SK-N-SH (cell line): ENCODE data around the gene LRMDA. TPM values are rescaled to one million over a fixed set of nuclear protein-coding genes. Genes with fewer than 3 reads are reported as not detected.

Experiments used
- CTCF ChIA-PET: fragments of 300-600, 350-600 bp; formaldehyde crosslinking; extraction: SDS; loops from one replicate; lab custom pipeline; 2021; lab: Yijun Ruan, JAX
- POLR2A ChIA-PET: fragments of 350-600 bp; sonication (Branson Sonifier 250); formaldehyde crosslinking; extraction: SDS; loops from one replicate; lab custom pipeline; 2020; ENCODE audit warnings: antibody characterized with exemption, inconsistent platforms; lab: Yijun Ruan, JAX
- DNase-seq: peaks from one replicate; pipeline ENCODE4 v3.0.0; 2012
- H2AFZ ChIP-seq: fragments of 200-600 bp; sonication (generic); 2 replicates; pipeline ENCODE4 v1.8.1; 2016; ENCODE audit warnings: antibody characterized with exemption, mild to moderate bottlenecking, low read depth
- H3F3A ChIP-seq: fragments of 200-600 bp; sonication (generic); replicated peaks from 2 replicates; pipeline ENCODE3; 2016; ENCODE audit warnings: antibody characterized with exemption, mild to moderate bottlenecking; ENCODE audit not compliant: insufficient read depth
- H3K27ac ChIP-seq, 2 experiments: fragments of 200-500 bp in 1 of 2; fragments of 200-600 bp in 1 of 2; sonication (Bioruptor generic) in 1 of 2; sonication (generic), shearing (Covaris generic) in 1 of 2; 2 replicates each; pipeline versions ENCODE4 v1.5.1 to v1.6.1; 2014 to 2016; ENCODE audit warnings: low read depth in 2 of 2, inconsistent platforms in 1 of 2, low read length in 1 of 2, mild to moderate bottlenecking in 1 of 2, mixed read lengths in 1 of 2
- H3K27me3 ChIP-seq: fragments of 200-600 bp; sonication (generic), shearing (Covaris generic); 2 replicates; pipeline ENCODE4 v1.6.1; 2016; ENCODE audit warnings: mixed run types; ENCODE audit not compliant: insufficient read depth
- H3K36me3 ChIP-seq, 2 experiments: fragments of 200-500 bp in 1 of 2; fragments of 200-600 bp in 1 of 2; sonication (Bioruptor generic) in 1 of 2; sonication (generic) in 1 of 2; replicated peaks in 1 of 2; 2 replicates each; pipeline versions ENCODE3 to v1.5.1; 2014 to 2016; ENCODE audit warnings: low read length in 1 of 2, mild to moderate bottlenecking in 1 of 2; ENCODE audit not compliant: insufficient read depth in 2 of 2, control insufficient read depth in 1 of 2
- H3K4me1 ChIP-seq, 2 experiments: fragments of 200-500 bp in 1 of 2; fragments of 200-600 bp in 1 of 2; sonication (Bioruptor generic) in 1 of 2; sonication (generic), shearing (Covaris generic) in 1 of 2; 2 replicates each; pipeline versions ENCODE4 v1.5.1 to v1.6.1; 2014 to 2016; ENCODE audit warnings: low read depth in 1 of 2, low read length in 1 of 2, mixed run types in 1 of 2; ENCODE audit not compliant: insufficient read depth in 2 of 2, control insufficient read depth in 1 of 2
- H3K4me2 ChIP-seq: fragments of 200-600 bp; sonication (generic), shearing (Covaris generic); 2 replicates; pipeline ENCODE4 v1.6.1; 2017; ENCODE audit warnings: mixed run types
- H3K4me3 ChIP-seq, 2 experiments: fragments of 200-500 bp in 1 of 2; fragments of 200-600 bp in 1 of 2; sonication (Bioruptor generic) in 1 of 2; sonication (generic), shearing (Covaris generic) in 1 of 2; 2 replicates each; pipeline versions ENCODE4 v1.5.1 to v1.8.1; 2014 to 2016; ENCODE audit warnings: low read depth in 2 of 2, inconsistent platforms in 1 of 2, low read length in 1 of 2, mild to moderate bottlenecking in 1 of 2, mixed read lengths in 1 of 2, moderate library complexity in 1 of 2
- H3K79me2 ChIP-seq: fragments of 200-600 bp; sonication (generic); 2 replicates; pipeline ENCODE4 v1.8.1; 2017; ENCODE audit warnings: mild to moderate bottlenecking; ENCODE audit not compliant: insufficient read depth
- H3K9ac ChIP-seq: fragments of 200-600 bp; sonication (generic); 2 replicates; pipeline ENCODE4 v1.6.1; 2017; ENCODE audit warnings: mixed run types
- H3K9me2 ChIP-seq: fragments of 200-600 bp; sonication (generic); 2 replicates; pipeline ENCODE4 v1.6.1; 2017; ENCODE audit warnings: mixed run types
- H3K9me3 ChIP-seq: fragments of 200-600 bp; sonication (generic); 2 replicates; pipeline ENCODE4 v1.6.1; 2017; ENCODE audit warnings: mixed run types, mild to moderate bottlenecking, moderate library complexity
- H4K20me1 ChIP-seq: fragments of 200-600 bp; sonication (generic); 2 replicates; pipeline ENCODE4 v1.6.1; 2017; ENCODE audit warnings: mild to moderate bottlenecking, mixed run types; ENCODE audit not compliant: insufficient read depth
- CHD2 ChIP-seq: fragments of 150-350 bp; IDR thresholded peaks from 2 replicates; pipeline ENCODE4 v1.6.1; 2018; ENCODE audit warnings: low read length; ENCODE audit not compliant: partially characterized antibody
- CTCF ChIP-seq: fragments of 200-600 bp; sonication (generic); IDR thresholded peaks from 2 replicates; pipeline ENCODE4 v1.6.1; 2017; ENCODE audit warnings: antibody characterized with exemption, mild to moderate bottlenecking, moderate library complexity
- ELF1 ChIP-seq: IDR thresholded peaks from 2 replicates; pipeline ENCODE4 v1.4.0; 2012
- EP300 ChIP-seq, 2 experiments: IDR thresholded peaks; 2 replicates each; pipeline versions ENCODE4 v1.4.0 to v1.6.1; 2012; ENCODE audit warnings: borderline replicate concordance in 1 of 2, low read depth in 1 of 2, low read length in 1 of 2
- EZH2phosphoT487 ChIP-seq: fragments of 200-600 bp; sonication (generic); IDR thresholded peaks from 2 replicates; pipeline ENCODE4 v1.6.1; 2017; ENCODE audit warnings: low read depth, mixed run types, mild to moderate bottlenecking, antibody characterized with exemption, moderate library complexity, borderline replicate concordance
- FOSL2 ChIP-seq: IDR thresholded peaks from 2 replicates; pipeline ENCODE4 v1.4.0; 2012; ENCODE audit warnings: low read depth, mild to moderate bottlenecking, moderate library complexity, borderline replicate concordance
- FOXJ3 ChIP-seq: sonication (generic); formaldehyde crosslinking; IDR thresholded peaks from 2 replicates; pipeline ENCODE4 v1.5.1; 2020; ENCODE audit warnings: mild to moderate bottlenecking, missing genetic modification reagents
- GABPA ChIP-seq: IDR thresholded peaks from 2 replicates; pipeline ENCODE4 v1.4.0; 2012; ENCODE audit warnings: low read depth, mild to moderate bottlenecking
- GATA2 ChIP-seq: sonication (generic); formaldehyde crosslinking; IDR thresholded peaks from 2 replicates; pipeline ENCODE4 v1.5.0; 2020; ENCODE audit warnings: mild to moderate bottlenecking, missing genetic modification reagents
- IRF3 ChIP-seq: fragments of 150-350 bp; IDR thresholded peaks from 2 replicates; pipeline ENCODE4 v1.6.1; 2016; ENCODE audit warnings: mild to moderate bottlenecking, low read depth, low read length
- JUND ChIP-seq: IDR thresholded peaks from 2 replicates; pipeline ENCODE4 v1.4.0; 2012
- MAX ChIP-seq: IDR thresholded peaks from 2 replicates; pipeline ENCODE4 v1.4.0; 2012; ENCODE audit warnings: low read depth
- RAD21 ChIP-seq: IDR thresholded peaks from 2 replicates; pipeline ENCODE4 v1.6.1; 2012; ENCODE audit warnings: mild to moderate bottlenecking, low read length
- RCOR1 ChIP-seq: fragments of 150-350 bp; IDR thresholded peaks from 2 replicates; pipeline ENCODE4 v1.6.1; 2017; ENCODE audit warnings: antibody characterized with exemption, low read length
- RXRA ChIP-seq: IDR thresholded peaks from 2 replicates; pipeline ENCODE4 v1.4.0; 2012; ENCODE audit warnings: low read depth, mild to moderate bottlenecking, borderline replicate concordance
- SIN3A ChIP-seq: IDR thresholded peaks from 2 replicates; pipeline ENCODE4 v1.6.1; 2012; ENCODE audit warnings: low read depth, mild to moderate bottlenecking, low read length, moderate library complexity, borderline replicate concordance
- TAF1 ChIP-seq: IDR thresholded peaks from 2 replicates; pipeline ENCODE4 v1.6.1; 2012; ENCODE audit warnings: low read depth, mild to moderate bottlenecking, low read length, moderate library complexity, borderline replicate concordance
- TCF12 ChIP-seq: IDR thresholded peaks from 2 replicates; pipeline ENCODE4 v1.4.0; 2012
- TEAD4 ChIP-seq: IDR thresholded peaks from 2 replicates; pipeline ENCODE4 v1.4.0; 2012; ENCODE audit warnings: mild to moderate bottlenecking, borderline replicate concordance; ENCODE audit not compliant: insufficient read depth
- USF2 ChIP-seq: fragments of 150-350 bp; IDR thresholded peaks from 2 replicates; pipeline ENCODE4 v1.6.1; 2017; ENCODE audit warnings: antibody characterized with exemption, low read length, low read depth, borderline replicate concordance
- YY1 ChIP-seq: IDR thresholded peaks from 2 replicates; pipeline ENCODE4 v1.4.0; 2012; ENCODE audit warnings: low read depth, mild to moderate bottlenecking
- ZBTB33 ChIP-seq: IDR thresholded peaks from 2 replicates; pipeline ENCODE4 v1.4.0; 2012; ENCODE audit warnings: low read depth, borderline replicate concordance
- WGBS: methylation state at CpG from one replicate; pipeline ENCODE4 v1.1.6; 2017; ENCODE audit warnings: low lambda C conversion rate; 5-methylcytosine and 5-hydroxymethylcytosine counted together
- polyA plus RNA-seq, 3 experiments: library from polyadenylated mRNA; depleted of rRNA; stranded (reverse); fragments of >200 nt; gene quantifications; 2 replicates each; pipeline ENCODE4 v1.2.3, GENCODE V29; 2012

The LRMDA gene
- polyA plus RNA-seq, 1 of the 3 experiments (the other 2 are of a cell fraction), result 0.95 TPM

GRCh38 chr10:75972491-75973276, 541.3 kb downstream of the LRMDA start:
- ChIA-PET CTCF (no interaction called here), POLR2A (interaction anchor here (1.3 kb wide), 1 partner anchor 571 kb away, joined by 5 read pairs; the partner anchor contains the start of gene ZNF503)
- no peaks in the 10 kb centered on the region for H3F3A ChIP-seq
- H3K4me1 ChIP-seq, result peaks cover 0 to 3% of the 10 kb centered on the region in 2 experiments; a peak in 1 of 4 replicates
- TF ChIP-seq FOXJ3 (CRISPR knock-in tag), result no peak
- no peak for TF ChIP-seq JUND
- no peak for TF ChIP-seq RAD21
- TF ChIP-seq ELF1, result no peak
- no peak for TF ChIP-seq IRF3
- no peak for TF ChIP-seq GABPA
- TF ChIP-seq FOSL2, result no peak
- TF ChIP-seq TEAD4, result no peak
- no peak for TF ChIP-seq RCOR1
- no peak for TF ChIP-seq EP300 (IDR thresholded peaks at IDR 0.05; ENCODE audit: borderline replicate concordance in 1 of 2, low read depth in 1 of 2, low read length in 1 of 2)
- TF ChIP-seq CHD2, result no peak
- TF ChIP-seq EZH2phosphoT487, result no peak
- no peak for TF ChIP-seq RXRA
- TF ChIP-seq TCF12, result no peak
- no peak for TF ChIP-seq MAX
- TF ChIP-seq YY1, result no peak
- TF ChIP-seq GATA2 (CRISPR knock-in tag), result no peak
- WGBS, result 78% methylated on average over 6 of the region's 6 CpGs
- peak; percentile 19 for DNase-seq
- H3K4me2 ChIP-seq, result no peak overlapping the region
- H3K27me3 ChIP-seq, result no peaks in the 10 kb centered on the region
- H3K27ac ChIP-seq, result no peak overlapping the region
- H4K20me1 ChIP-seq, result no peaks in the 10 kb centered on the region
- no peaks in the 10 kb centered on the region for H3K9me2 ChIP-seq
- no peaks in the 10 kb centered on the region for H3K9me3 ChIP-seq
- no peak overlapping the region for H3K4me3 ChIP-seq
- H3K9ac ChIP-seq, result no peak overlapping the region
- H2AFZ ChIP-seq, result no peak overlapping the region
- H3K79me2 ChIP-seq, result no peaks in the 10 kb centered on the region
- no peaks in the 10 kb centered on the region for H3K36me3 ChIP-seq

- ChIA-PET POLR2A (no interaction called here), CTCF (interaction anchor here (0.8 kb wide), 1 partner anchor 64 kb away, joined by 3 read pairs; no protein-coding TSS in a partner anchor)
- Histone ChIP-seq H3K9ac (no peak overlapping the region), H4K20me1 (no peaks in the 10 kb centered on the region), H2AFZ (no peak overlapping the region), H3F3A (no peaks in the 10 kb centered on the region), H3K36me3 (no peaks in the 10 kb centered on the region), H3K4me3 (no peak overlapping the region), H3K4me2 (no peak overlapping the region), H3K27ac (no peak overlapping the region), H3K9me3 (no peaks in the 10 kb centered on the region), H3K27me3 (no peaks in the 10 kb centered on the region), H3K9me2 (no peaks in the 10 kb centered on the region), H3K79me2 (no peaks in the 10 kb centered on the region), H3K4me1 (peaks cover 0 to 3% of the 10 kb centered on the region in 2 experiments; a peak in 1 of 4 replicates)
- no peak for DNase-seq
- TF ChIP-seq FOXJ3 (CRISPR knock-in tag) (no peak), RAD21 (no peak), MAX (no peak), USF2 (no peak), SIN3A (no peak), CTCF (no peak), ZBTB33 (no peak), YY1 (no peak), EZH2phosphoT487 (no peak), TAF1 (no peak)
Observed at GRCh38 chr10:75974080-75974479, 542.7 kb downstream of the LRMDA start.
